GM19468 (cell line): ENCODE results near the gene PSMD5.
"Not testable (repeated sequence)": the region's sequence is repeated elsewhere in the genome, so short reads cannot be mapped to it uniquely, and the experiment has no call there.

ENCODE experiments used
- ATAC-seq: cut with Tn5 transposase; IDR thresholded peaks from one replicate; pipeline ENCODE4 v1.9.1; 2021; ENCODE audit warnings: mild to moderate bottlenecking, moderate library complexity, moderate number of reproducible peaks; ENCODE audit not compliant: unreplicated experiment; ENCODE audit errors: extremely low read depth

PSMD5 gene

DNA sequence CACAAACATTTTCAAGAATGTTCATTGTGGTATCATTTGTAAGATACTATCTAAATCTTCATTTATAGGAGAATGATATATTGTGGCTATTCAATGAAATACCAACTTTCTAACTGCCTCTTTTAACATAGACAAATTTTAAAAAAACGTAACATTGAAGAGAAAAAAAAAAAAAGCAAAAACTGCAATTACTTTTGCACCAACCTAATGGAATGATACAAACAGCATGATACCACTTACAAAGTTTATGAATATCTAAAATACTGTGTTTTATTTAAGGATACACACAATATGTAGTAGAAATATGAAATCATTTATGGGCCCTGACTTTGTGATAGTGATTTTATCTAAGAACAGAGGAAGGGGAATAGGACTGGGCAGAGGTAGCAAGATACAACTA lies 24.1 kb downstream of the PSMD5 start:
- no peak for ATAC-seq

DNA sequence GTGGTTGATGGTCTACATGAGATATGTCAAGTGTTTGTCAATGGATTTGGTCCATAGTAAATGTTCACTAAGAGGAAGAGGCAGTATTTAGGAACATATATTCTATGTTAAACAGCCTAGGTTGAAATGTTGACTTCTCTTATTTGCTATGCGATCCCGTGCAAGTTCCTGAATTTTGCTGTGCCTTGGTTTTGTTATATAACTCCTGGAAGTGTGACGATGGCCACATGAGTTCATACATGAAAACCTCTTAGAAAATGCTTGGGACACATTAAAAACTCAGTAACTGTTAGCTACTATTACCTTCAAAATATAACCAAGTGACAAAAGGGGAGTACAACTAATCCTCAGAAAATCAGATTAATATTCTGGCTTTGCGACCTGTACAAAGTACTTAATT lies 27.6 kb downstream of the PSMD5 start:
- no peak for ATAC-seq

DNA sequence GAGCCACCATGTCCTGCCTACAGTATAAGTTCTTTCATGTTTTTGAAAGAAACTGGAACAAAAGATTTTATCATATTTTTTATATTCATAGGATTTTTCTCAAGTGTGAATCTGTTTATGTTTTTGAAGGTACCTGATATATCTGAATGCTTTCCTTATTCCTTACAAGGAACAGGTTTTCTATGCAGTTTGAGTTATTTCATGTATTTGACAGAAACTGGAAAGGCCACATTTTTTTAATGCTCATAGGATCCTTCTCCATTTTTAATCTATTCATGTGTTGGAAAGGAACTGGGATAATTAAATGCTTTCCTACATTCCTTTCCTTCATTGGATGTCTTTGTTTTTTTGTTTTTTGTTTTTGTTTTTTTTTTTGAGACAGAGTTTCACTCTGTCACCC lies 33.8 kb downstream of the PSMD5 start:
- ATAC-seq, result no peak

DNA sequence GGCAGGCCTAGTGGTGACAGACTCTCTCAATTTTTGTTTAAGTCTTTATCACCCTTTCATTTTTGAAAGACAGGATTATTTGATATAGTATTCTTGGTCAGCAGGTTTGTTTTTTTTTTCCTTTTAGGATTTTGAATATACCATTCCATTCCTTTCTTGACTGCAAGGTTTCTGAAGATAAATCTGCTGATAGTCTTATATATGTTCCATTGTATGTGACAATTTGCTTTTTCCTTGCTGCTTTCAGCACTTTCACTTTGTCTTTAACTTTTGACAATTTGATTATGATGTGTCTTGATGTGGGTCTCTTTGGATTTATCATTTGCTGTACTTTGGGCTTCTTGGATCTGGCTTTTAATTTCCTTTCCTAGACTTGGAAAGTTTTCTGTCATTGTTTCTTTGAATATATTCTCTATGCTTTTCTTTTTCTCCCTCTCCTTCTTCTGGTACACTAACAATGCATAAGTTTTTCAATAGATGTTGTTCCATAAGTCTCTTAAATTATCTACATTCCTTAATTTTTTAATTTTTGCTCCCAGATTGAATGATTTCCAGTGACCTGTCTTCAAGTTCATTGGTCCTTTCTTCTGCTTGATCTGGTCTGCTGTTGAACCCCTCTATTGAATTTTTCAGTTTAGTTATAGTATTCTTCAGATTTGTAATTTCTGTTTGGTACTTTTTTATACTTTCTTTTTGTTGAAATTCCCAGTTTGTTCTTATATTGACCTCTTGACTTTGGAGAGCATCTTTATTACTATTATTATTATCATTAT lies 34.9 kb downstream of the PSMD5 start:
- no peak for ATAC-seq

DNA sequence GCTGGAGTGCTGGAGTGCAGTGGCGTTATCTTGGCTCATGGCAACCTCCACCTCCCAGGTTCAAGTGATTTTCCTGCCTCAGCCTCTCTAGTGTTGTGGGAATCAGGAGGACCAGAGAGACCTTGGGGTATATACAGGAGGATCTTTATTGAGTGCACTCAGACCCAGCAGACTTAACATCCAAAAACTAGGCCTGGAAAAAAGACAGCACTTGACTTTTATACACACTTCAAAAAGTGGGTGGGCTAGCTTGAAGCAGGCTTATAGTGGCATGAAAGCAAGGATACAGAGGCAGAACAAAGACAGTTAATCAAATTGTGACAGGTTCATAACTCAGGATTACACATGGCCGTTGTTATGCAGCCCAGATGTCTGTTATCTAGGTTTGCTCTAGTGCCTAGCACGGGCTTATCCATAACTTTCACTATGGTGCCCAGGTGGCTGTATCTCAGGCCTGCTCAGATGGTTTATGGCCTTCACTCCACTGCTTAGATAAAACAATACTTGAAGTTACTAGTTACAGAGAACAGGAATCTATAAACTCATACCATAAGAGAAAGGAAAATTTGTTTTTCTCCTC lies 37.8 kb downstream of the PSMD5 start:
- not testable (repeated sequence) for ATAC-seq

DNA sequence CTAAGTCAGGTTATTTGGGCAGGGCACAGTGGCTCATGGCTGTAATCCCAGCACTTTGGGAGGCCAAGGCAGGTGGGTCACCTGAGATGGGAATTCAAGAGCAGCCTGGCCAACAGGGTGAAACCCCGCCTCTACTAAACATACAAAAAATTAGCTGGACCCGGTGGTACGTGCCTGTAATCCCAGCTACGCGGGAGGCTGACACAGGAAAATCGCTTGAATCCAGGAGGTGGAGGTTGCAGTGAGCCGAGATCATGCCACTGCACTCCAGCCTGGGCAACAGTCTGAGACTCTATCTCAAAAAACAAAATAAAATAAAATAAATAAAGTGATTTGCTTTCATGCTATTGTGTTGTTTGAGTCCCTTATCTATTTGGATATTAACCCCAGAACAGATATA lies 41.3 kb downstream of the PSMD5 start:
- no peak for ATAC-seq

DNA sequence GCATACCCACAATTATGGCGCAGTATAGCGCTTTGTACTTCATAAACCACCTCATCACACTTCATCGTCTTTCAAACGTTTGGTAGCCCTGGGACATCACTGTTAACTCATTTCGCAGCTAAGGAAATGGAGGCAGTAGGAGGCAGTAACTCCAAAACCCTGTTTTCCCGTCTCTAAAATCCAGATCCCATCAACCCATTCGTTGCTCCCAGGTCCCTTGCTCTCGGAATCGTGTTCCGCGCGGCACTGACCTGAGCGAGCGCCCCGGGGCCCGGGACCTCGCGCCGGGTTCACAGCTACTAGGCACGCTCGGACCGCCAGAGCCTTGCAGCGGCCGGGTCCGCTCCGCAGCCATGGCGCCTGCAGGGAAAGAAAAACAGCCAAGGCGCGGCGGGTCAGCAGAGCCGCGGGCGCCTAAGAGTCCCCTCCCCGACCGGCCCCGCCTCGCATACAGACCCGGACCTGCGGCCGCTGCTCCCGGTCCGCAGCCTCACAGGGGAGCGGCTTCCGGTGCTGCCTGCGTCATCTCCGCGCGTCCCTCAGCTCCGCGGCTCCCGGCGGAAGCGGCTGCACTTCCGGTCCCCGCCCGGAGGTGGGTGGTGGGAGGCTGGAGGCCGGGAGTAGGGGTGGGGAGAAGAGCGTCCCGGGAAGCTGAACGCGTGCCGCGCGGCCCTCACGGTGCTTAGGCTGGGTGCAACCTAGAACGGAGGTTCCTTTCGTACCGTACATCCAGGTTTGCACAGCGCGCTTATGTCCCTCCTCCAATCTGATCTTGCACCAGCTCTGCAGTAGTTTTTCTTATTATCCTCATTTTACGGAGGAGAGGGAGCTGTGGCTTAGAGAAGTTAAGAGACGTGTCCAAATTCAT lies 49.6 kb downstream of the PSMD5 start, which contains the start of gene FBXW2:
Gene FBXW2, minus strand, starts transcription at position 519 of the 868 bp plus-strand sequence. CDS start 5,158 bp downstream, outside the sequence.
- peak; percentile 63 for ATAC-seq

DNA sequence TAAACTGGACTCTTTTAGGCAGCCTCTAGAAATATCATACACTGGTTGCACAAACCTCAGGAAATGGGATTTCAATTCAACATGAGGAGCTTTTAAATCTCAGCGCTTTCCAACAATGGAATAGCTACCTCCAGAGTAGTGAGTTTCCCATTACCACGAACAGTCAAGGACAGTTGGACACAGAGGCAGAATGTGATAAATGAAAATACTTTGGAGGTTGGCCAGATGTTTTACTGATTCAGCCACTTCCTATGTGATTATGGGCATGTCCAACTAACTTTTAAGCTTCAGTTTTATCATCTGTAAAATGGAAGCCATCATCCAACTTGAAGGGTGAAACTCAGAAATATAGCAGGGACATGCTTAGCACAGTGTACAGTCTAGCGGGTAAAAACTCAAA lies 51.6 kb downstream of the PSMD5 start:
- no peak for ATAC-seq

DNA sequence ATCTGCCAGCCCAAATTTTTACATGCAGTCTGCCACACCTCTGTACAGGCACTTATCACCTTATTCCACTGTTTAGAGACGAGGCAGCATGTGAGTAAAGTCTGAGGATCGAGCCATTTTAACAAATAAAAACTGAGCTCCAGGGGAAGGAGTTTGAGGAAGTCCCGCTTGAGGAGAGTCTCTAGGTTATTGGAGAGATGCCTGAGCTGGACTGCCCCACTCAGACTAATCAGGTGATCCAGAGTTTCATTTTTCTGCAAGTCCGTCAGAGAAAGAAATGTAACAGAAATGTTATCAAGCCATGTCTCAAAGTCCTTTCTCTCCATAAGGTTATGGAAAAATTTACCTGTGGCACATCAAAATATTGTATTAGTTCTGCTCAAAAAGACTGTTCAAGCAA lies 54.8 kb downstream of the PSMD5 start:
- ATAC-seq, result no peak

DNA sequence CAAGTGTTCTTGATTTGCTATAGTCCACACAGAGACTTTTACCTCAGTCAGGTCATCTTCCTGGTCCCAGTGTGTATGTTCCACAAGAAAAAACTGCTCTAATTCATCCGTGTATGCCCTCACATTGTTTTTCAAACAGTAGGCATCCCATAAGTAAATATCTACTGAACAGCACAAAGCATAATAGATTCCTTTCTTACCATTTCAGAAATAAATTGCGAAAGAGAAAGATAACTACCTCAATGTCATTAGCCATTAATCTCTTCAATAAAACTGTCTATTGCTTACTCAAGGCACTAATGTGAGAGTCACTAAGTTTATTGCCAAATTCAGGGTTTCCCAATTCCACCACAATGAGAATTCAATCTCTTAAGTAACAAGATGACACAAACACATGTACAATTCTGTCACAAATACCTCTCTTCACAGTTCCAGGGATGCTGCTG lies 59.1 kb downstream of the PSMD5 start:
- no peak for ATAC-seq

DNA sequence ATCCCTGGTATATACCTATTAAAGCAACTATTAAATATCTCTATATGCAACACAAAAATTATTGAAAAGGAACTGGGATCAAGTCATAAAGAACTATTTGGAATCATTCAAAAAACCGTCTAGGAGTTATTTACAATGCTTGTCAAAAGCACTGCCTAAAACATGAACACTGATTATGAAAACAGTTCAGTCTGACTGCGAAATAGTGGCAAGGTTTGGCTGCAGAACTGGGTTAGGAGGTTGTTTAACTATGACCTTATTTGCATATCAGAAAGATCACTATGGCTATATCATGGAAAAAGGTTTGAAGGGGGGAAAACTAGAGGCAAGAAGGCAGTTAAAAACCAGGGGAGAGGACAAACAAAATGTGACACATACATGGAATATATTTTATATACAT lies 61.5 kb downstream of the PSMD5 start:
- ATAC-seq, result no peak

DNA sequence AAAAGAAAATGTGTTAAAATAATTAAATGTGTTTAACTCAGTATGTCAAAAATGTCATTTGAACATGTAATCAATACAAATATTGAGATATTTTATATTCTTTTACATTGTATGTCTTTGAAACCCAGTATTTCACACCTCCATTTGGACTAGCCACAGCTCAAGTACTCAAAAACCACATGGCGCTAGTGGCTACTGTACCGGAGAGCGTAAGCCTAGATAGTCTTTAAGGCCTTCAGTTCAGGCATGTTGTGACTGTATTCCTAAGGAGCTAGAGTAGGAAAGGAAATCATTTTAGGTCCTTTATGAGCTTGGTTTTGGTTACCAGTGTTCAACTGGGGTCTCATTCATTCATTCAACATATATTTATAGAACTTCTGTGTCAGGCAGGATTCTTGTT lies 62.4 kb downstream of the PSMD5 start:
- no peak for ATAC-seq

DNA sequence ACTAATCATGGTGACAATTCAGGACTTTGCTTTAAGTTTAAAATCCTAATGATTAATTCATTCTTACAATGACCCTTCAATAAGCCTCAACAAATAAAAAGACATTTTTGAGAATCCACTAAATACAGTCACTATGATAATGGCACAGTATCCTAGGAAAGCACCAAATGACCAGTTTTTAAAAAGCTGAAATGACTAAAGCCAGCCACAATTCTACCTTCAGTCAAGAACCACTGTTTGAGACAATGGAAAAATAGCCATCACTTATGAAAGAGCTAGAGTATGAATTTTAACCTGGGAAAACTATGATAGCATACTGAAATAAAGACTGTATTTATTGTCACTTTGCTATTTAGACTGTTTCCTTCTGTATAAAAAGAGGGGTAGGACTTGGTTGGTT lies 63.5 kb downstream of the PSMD5 start:
- no peak for ATAC-seq

DNA sequence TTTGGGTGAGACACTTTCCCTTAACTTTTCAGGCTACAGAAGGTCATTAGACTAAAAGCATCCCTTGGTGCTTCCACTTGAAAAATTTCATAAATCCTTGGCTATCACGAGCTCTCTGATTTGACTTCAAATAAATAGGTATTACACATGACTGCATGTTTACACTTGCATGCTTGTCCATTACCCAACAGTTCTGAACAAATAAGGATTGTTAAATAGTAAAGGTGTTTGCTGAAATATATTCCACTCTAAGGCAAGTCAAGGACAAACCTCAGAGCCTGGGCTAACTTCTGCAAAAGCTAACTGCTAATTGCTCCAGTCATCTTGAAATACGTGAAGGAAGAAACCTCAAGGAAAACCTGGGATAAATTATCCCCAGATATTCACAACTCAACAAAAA lies 64.0 kb downstream of the PSMD5 start:
- ATAC-seq, result no peak

DNA sequence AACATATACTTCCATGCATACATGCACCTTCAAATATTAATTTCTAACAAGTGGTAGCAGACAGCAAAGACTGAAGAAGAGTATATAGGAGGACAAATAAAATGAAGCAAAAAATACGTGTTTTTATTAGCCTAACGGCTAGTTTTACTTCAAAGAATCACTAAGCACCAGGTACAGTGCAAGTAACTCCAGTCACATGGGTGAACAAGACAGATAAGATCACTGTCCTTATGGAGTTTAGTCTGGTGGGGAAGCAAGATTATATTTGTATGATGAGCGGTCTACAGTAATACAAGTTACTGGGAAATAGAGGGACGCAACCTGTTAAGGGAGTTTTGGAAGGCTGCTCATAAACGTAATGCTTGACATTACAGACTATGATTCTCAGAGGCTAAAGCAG lies 65.5 kb downstream of the PSMD5 start:
- no peak for ATAC-seq

DNA sequence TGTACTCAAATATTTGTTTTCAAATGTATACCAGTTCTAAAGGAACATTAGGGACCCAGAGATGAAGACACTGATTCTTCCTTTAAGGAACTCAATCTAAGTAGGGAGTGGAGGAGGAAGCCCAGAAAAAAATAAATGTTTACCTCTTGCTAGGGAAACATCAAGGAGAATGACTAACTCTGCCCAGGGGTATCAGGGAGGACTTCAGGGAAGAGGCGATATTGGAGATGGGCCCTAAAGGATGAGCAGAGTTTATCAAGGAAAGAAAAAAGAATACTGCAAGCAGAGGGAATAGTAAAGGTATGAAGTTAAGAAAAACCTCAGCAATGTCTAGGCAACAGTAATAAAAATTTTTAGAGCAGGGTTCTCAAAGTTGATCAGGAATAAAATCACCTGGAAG lies 65.9 kb downstream of the PSMD5 start:
- ATAC-seq, result no peak

DNA sequence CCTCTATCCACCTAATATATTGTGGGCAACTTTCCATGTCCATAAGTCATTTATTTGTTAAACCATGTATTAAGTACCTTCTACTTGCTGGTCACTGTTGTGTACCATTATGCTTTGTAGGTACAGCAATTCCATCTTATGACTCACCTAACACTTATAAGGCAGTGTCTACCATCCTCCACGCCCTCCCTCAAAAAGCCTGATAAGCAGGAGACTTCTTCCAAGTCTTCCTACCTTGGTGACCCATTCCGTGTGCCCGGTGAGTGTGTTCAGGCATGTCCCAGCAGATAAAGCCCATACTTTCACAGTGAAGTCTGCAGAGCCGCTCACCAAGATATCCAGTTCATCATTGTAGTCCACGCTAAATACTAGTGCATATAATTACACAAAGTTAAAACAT lies 66.9 kb downstream of the PSMD5 start:
- ATAC-seq, result no peak

DNA sequence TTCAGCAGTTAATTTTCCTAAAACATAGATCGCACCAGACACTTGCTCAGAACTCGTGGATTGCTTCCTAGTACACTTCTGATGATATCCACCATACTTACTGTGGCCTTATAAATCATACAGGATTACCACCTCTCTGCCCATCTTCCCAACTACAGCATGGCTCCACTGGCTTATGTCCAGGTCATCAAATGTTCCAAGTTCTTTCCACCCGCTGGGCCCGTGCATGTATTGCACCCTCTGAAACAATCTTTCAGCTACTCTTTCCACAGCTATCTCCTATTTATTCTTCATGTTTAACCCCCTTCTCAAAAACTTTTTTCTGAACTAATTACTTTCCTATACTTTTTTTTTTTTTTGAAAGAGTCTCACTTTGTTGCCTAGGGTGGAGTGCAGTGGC lies 68.0 kb downstream of the PSMD5 start:
- no peak for ATAC-seq

DNA sequence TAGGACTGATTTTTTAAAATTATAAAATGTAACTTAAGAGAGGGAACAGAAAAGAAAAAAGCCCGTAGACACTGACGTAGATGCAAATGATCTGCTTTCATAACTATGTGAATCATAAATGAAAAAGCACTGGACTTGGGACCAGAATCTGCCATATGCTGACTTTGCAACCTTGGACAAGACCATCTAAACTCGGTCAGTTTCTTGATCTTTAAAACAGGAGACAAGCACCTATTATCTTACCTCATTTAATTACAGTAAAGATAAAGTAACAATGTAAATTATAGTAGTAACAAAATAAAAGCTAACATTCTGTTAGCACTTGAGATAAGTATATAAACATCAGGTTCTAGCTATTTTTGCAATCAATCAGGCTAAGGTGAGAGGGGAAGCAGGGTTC lies 69.5 kb downstream of the PSMD5 start:
- no peak for ATAC-seq

DNA sequence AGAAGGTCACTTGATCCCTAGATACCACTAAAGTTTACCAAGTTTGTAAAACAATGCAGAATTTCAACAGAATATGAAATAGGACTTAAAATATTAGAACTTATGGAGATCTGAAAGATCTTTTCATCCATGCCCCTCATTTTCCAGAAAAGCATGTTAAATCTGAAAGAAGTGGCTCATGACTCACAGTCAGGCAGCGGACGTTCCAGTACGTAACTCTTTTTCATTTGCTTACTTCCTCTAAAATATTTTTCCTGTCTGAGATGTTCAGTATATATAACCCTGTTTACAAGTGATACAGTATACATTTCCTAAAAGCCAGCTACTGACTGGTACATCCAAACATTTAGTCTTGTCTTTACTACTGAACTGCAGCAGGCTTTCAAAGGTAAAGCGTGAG lies 71.8 kb downstream of the PSMD5 start:
- no peak for ATAC-seq

DNA sequence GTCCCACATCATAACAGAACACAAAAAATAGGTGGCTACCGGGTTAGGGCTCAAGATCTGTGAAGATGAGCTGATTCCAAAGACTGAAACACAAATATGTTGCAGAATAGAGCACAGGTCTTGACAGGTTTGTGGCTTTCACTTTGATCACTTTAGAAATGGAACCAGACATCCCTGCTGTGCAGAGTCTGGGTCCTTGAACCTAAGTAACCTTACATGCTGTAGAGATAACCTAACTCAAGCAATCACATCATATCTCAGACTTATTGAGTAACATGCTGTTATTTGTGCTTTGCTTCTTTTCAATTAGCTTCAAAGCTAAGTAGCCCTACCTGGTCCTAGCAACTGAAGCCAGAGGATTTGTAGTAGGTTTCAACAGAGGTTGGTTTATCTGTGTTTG lies 73.8 kb downstream of the PSMD5 start:
- no peak for ATAC-seq
